GM12801 (cell line): ENCODE measurements around the gene UPK3BL1.
"Not testable (repeated sequence)": the region's sequence is repeated elsewhere in the genome, so short reads cannot be mapped to it uniquely, and the experiment has no call there.

Experiments
- TF ChIP-seq, protein P1 (sequence below): IDR thresholded peaks from one replicate; pipeline ENCODE4 v1.5.1; 2011; ENCODE audit warnings: control low read depth; ENCODE audit not compliant: insufficient read length; ENCODE audit errors: extremely low read depth

UPK3BL1 gene, protein sequence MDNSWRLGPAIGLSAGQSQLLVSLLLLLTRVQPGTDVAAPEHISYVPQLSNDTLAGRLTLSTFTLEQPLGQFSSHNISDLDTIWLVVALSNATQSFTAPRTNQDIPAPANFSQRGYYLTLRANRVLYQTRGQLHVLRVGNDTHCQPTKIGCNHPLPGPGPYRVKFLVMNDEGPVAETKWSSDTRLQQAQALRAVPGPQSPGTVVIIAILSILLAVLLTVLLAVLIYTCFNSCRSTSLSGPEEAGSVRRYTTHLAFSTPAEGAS

DNA sequence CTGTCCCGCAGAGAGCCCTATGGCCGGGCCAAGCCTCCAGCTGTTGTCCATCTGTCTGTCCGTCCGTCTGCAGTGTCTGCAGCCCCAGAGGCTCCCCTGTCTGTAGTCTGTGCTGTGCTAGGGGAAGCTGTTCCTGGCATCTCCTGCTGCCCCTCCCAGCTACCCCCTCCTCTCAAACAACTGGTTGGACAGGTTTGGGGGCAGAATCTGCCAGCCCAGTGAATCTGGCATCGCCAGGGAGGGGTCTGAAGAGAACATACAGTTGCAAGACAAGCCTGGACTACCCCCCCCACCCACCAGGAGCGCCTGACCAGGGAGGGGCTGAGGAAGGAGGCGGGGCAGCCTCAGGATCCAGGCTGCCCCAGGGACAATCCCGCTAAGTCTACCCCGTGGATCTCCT lies at the start of gene UPK3BL1:
Gene UPK3BL1 (minus strand): TSS at position 101 of the 400 bp plus-strand sequence. CDS start 50 bp downstream, at position 51.
- TF ChIP-seq, protein P1, sequence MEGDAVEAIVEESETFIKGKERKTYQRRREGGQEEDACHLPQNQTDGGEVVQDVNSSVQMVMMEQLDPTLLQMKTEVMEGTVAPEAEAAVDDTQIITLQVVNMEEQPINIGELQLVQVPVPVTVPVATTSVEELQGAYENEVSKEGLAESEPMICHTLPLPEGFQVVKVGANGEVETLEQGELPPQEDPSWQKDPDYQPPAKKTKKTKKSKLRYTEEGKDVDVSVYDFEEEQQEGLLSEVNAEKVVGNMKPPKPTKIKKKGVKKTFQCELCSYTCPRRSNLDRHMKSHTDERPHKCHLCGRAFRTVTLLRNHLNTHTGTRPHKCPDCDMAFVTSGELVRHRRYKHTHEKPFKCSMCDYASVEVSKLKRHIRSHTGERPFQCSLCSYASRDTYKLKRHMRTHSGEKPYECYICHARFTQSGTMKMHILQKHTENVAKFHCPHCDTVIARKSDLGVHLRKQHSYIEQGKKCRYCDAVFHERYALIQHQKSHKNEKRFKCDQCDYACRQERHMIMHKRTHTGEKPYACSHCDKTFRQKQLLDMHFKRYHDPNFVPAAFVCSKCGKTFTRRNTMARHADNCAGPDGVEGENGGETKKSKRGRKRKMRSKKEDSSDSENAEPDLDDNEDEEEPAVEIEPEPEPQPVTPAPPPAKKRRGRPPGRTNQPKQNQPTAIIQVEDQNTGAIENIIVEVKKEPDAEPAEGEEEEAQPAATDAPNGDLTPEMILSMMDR = not testable (repeated sequence)

DNA sequence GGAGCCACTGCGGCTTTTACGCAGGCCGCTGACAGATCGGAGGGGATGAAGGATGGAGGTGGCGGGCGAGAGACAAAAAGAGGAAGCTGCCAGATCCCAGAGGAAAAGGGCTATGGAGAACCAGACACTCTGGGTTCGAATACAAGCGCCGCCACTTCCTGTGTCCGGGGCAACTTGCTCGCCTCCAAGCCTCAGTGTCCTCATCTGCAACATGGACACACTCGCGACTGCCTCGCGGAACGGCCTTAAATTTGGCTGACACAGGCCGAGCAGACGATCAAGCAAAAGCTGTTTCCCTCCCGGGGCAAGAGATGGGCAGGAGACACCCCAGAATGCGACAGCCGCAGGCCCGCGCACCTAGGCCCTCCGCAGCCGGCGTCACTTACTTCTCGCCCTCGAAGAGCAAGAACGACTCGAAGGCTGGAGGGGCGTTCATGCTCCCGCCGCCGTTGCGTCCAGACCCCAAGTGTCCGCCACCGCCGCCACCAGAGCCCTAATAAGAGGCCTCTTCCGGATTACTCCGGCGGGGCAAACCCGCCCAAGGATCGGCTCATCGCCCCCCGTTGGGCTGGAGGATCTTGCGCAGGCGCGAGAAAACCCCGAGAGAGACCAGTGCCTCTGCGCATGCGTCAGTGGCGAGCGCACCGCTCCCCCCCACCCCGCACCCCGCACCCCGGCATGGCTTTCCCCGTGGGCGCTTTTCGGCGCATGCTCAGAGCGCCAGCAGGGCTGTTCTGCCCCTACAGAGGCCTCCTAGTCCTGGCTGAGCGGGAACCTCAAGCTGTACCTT lies 28.8 kb upstream of the UPK3BL1 start, which contains the start of gene POLR2J2:
Gene POLR2J2 (minus strand): TSS at position 498 of the 790 bp plus-strand sequence. CDS start 62 bp downstream, at position 436.
- TF ChIP-seq, protein P1 = not testable (repeated sequence)

DNA sequence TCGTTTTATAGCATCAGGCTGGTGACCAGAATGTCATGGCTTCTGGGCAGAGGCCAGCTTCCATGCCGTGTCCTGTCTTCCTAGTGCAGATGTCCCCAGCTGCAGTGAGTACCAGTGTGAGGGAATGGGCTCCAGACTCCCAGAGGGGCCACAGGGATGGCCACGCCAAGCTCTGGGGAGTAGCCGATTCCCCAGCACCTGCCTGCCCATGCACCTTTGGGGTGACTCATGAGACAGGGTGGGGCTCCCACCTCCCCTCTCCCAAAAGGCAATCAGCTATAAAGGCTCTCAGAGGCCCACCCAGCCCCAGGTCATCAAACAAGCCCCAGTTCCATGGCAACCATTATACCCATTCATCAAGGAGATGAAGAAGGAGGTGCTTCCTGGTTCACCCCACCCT lies 7.3 kb upstream of the UPK3BL1 start, which contains the start of gene SPDYE2B:
Gene SPDYE2B (plus strand): TSS at position 396 of the 400 bp plus-strand sequence. CDS start 2,030 bp downstream, outside the sequence.
- TF ChIP-seq, protein P1 = not testable (repeated sequence)

DNA sequence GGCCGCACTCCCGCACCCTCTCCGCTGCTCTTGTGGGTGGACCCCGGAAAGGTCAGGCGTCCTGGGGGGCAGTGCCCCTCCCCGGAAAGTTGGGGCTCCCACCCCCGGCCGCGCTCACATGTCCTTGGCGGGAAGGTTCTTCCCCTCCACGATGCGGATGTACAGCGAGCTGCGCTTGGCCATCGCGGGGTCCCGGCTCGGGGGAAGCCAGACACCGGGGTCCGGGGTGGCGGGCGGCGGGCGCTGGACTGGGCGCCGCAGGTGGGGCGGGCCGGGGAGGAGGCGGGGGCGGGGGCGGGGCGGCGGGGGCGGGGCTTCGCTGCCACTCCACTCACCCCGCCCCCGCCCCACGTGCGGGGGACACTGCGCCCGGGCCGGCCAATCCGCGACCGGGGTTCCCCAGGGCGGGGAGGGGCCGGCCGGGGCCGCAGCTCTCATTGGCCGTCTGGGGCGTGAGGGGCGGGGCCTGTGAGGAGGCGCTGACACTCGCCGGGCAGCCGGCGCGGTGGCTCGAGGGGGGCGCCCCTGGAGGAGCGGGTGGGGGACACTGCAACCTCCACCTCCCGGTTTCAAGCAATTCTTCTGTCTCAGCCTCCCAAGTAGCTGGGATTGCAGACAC lies 26.0 kb downstream of the UPK3BL1 start, which contains the start of gene RASA4:
Gene RASA4 (minus strand): TSS at position 250 of the 619 bp plus-strand sequence. CDS start 67 bp downstream, at position 183.
- TF ChIP-seq, protein P1 = not testable (repeated sequence)
